Activated T-cell treated with anti-CD3 and anti-CD28 coated beads for 24 hours (primary cell): ENCODE results near the gene TUBA3D.
A peak's percentile ranks its signal among the peaks of the same experiment; 100 is the strongest.
"Not testable (repeated sequence)": the region's sequence is repeated elsewhere in the genome, so short reads cannot be mapped to it uniquely, and the experiment has no call there.

ENCODE experiments used
- DNase-seq: peaks from one replicate; pipeline ENCODE4 v3.0.0-alpha.2; 2020; ENCODE audit warnings: low read depth

The TUBA3D gene

GRCh38 chr2:131483981-131484820 lies 8.3 kb downstream of the TUBA3D start:
- DNase-seq = not testable (repeated sequence)

DNA sequence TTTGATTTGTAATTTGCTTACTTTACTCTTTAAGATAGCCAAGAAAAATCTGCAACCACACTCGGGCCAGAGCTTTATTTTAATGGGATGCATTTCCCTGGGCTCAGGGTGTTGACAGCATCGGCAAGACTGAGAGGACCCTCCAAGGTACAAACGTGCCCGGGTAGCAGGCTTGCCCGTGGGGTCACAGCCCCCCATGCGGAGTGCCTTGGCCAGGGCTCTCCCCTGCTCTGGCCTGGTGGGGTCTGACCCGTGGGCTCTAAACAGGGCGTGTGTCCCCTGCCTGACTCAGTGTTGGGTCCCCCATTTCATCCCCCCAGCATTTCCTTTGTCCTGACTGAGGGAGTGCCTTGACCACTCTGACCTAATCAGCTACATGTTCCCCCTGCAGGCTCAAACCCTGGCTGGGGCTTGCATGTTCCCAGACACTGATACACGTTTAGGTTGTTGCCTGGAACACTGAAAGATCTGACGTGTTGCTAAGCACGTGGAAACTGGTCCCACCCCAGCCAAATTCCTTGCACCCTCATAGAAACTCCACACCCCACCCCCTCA lies 9.1 kb downstream of the TUBA3D start:
- DNase-seq = not testable (repeated sequence)

- DNase-seq = not testable (repeated sequence)
These were observed 10.4 kb downstream of the TUBA3D start for GRCh38 chr2:131486201-131486902.

DNA sequence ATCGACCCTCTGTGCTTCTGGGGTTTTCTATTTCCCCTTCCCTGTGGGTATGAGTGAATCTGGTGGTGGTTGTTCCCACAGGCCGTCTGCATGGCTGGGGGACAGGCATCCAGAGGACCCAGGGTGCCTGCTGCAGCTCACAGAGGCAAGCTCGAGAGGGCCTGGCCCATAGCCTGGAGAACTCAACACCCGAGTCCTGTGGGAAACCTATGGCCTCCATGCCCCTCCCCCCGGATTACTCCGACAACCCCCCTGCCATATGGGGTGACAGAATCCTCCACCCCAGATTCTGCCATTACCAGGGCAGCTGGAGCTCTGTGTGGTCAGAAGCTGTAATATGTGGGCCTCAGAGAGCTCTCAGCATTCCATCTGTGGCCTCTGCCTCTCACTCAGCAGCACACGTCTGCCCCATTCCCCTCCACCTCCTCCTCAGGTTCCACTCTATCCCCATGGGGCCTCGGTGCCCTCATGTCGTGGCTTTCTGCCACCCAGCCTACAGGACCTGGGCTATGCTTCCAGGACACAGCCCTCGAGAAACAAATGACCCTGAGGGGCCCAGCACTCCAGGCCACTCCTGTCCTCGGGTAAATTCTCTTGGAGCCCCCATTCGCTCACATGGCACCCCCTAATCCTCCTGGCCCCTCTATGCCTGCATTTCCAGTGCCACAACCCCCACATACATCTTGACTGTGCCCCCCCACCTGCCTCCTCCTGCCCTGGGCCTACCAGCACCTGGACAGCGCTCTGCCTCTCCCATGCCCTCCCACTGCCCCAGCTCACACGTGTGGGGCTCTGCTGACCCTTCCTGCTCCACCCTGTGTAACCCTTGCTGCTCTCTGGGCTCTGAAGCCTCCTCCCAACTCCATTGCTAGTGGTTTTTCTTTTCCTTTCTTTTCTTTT lies 12.6 kb downstream of the TUBA3D start:
- DNase-seq = no peak

DNA sequence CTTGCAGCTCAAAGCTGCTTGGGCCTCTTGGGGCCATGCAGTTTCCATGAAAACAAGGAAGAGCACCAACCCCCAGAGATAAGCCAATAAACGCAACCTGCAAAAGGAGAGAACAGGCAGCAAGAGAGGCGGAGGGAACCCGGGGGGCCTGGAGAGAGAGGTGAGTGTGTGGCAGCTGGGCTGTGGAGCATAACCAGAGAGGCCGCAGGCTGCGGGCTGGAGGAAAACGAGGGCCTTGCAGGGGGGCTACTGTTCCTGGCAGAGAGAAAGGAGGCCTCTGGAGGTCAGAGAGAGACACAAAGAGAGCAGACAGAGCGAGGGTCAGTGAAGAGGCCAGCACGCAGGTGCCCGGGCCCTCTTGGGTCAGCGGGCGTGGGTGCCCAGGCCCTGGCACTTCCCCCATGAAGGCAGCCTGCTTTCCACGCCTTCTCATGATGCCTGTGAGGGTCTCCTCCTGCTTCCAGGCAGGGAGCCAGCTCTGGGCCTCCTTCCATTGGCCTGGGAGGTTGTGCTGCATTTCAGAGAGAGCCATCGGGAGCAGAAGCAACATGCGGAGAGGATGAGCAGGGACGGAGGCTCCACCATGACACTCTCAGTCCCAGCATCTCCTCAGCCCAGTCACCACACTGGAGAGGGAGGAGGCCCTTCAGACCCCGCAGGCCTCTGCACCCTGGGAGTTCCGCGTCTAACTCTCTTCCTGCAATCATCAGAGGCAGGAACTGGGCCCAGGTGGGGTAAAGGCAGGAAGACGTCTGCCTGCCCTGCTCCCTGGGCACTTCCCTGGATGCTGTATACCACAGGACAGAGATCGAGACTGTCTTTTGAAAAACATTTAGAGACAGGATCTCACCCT lies 14.9 kb downstream of the TUBA3D start:
- DNase-seq = peak; percentile 22

DNA sequence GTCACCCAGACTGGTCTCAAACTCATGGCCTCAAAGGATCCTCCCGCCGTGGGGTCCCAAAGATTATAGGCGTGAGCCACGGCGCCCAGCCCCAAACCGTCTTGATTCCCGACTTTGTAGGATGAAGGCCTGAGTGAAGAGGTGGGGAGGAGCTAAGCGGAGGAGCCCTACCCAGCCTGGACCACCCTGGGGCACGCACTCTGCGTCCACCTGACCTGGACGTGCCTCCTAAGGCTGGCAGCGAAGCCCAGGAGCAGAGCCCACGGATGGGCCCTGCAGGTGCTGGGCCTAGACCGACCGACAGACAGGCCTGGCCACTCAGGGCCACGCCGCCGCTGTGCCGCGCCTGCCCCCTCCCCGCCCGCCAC lies 15.5 kb downstream of the TUBA3D start:
- DNase-seq = not testable (repeated sequence)

DNA sequence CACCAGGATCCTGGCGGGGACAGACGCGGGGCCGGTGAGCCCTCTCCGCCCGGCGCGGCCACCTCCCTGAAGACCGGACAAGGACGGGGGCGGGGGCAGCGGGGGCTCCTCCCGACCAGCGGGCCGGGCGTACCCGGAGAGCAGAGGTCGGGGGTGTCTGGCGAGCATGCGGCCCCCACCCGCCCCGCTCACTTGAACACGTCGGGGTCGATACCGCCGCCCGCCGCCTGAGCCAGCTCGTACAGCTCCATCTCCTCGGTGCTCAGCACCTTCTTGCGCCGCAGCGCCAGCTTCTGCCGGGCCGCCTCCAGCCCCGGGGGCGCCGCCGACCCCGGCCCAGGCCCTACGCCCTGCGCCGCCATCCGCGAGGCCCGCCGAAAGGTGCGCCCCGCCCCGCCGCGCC lies 16.1 kb downstream of the TUBA3D start, which contains the start of gene MZT2A:
TSS of gene MZT2A (minus strand) at position 383 of the 403 bp plus-strand sequence. CDS start at position 362, 21 bp downstream.
- DNase-seq = not testable (repeated sequence)

GRCh38 chr2:131492418-131493198 lies 16.7 kb downstream of the TUBA3D start:
- peak; percentile 93 for DNase-seq

GRCh38 chr2:131493199-131493968 lies 17.5 kb downstream of the TUBA3D start:
- DNase-seq = no peak

DNA sequence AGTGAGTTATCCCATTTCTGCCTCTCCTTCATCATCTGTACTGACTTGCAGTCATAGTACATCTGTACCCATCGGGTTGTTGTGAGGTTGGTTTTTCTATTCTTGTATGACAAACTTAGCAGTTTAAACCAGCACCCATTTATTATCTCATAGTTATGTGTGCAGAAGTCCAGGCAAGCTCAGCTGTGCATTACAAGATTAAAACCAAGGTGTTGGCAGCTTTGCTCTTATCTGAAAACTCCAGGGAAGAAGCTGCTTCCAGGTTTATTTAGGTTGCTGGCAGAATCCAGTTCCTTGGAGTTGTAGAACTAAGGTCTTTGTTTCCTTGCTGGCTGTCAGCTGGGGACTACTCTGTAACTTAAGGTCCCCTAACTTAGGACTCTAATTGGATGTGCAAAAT lies 19.6 kb downstream of the TUBA3D start:
- not testable (repeated sequence) for DNase-seq

GRCh38 chr2:131498321-131498973 lies 22.5 kb downstream of the TUBA3D start:
- DNase-seq = not testable (repeated sequence)

DNA sequence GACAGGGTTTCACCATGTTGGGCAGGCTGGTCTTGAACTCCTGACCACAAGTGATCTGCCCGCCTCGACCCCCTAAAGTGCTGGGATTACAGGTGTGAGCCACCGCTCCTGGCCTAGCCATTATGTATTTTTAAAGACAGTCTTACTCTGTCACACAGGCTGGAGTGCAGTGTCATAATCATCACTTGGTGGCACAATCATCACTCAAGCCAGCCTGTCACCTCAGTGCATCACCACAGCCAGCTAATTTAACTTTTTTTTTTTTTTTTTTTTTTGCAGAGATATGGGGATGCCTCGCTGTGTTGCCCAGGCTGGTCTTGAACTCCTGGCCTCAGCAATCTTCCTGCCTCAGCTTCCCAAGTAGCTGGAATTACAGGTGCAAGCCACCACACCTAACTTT lies 27.7 kb downstream of the TUBA3D start:
- not testable (repeated sequence) for DNase-seq

DNA sequence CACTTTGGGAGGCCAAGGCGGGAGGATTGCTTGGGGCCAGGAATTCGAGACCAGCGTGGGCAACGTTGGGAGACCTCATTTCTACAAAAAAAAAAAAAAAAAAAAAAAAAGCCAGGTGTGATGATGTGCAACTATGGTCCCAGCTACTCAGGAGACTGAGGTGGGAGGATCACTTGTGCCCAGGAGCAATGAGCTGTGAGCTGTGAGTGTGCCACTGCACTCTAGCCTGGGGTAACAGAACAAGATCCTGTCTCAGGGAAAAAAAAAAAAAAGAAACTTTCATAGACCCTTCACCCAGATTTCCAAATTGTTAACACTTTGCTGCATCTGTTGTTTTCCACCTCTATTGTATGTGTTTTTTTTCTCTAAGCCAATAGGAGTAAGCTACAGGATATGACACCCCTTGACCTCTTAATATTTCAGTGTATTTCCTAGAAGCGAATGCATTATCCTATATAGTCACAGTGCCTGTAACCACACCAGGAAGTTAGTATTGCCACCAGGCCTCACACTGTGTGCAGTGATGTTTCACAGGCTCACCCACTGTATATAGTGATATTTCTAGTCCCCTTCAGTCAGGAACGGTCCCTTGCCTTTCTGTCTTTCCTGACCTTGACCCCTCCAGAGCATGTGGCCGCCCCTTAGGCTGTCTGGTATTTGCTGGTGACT lies 28.3 kb downstream of the TUBA3D start:
- not testable (repeated sequence) for DNase-seq

- DNase-seq = no peak
These were observed 33.7 kb downstream of the TUBA3D start for GRCh38 chr2:131509615-131510014.

DNA sequence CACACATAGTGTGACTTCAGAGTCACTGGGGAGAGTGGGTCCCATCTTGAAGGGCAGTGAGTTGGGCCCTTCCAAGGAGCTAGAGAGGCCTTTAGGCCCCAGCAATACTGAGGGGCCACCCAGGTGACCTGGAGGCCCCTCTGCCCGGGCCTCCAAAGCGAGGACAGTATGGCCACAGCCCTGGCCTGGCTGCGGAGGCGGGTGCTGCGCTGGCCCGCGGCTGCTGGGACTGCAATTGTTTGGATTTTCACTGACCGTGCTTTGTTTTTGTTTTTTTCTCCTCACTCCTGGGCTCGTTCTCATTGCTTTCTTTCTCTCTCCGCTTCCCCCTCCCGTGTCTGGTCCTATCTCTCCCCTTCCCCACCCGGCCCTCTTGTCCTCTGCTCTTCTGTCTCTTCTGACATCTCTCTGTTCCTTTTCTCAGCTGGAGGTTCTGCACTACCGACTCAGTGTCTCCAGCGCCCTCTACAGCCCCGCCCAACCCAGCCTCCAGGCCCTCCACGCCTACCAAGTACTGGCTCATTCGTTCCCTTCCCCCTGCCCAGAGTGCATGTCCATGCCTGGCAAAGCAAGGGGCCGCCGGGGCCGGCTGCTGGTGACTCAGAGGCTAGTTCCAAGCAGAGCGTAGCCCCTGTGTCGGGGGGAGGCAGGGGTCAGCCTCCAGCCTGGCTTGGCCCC lies 35.5 kb downstream of the TUBA3D start:
- DNase-seq = not testable (repeated sequence)

DNA sequence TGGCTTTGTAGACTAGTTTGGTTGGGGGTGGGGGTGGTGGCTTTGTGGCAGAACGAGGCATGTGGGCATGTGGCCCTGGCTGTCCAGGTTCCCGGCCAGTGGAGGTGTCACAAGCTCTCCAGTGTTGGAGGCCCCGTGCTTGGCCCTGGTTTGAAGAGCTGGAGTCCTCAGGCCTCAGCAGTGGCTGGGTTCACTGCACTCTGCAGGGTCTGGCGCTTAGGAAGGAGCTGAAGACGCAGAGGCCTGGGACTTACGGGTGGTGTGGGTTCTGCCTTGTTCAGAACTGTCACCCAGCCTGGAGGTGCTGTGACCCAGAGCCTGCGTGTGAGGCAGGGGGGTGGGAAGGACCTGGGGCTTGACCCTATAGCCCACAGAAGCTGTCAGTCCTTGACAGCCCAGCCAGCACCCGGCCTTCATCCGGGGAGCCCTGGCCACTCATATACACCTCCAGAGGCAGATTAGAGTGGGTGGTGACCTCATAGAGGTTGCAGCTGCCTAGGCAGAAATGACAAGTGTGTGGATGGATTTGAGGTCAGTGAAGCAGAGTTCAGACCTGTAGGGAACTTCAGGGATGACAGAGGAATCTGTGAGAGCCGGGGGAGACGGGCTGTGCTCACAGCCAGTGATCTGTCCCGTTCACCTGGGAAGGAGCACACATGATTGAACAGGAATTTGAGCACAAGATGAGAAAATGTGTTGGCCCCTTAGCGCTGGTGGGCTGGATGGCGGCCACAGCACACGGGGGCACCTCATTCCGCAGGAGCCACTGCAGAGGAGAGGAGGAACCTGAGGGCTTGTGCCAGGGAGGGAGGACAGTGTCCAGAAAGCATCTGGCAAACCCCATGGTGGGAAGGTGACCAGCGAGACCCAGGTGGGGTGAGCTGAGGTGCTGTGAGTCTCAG lies 36.3 kb downstream of the TUBA3D start:
- not testable (repeated sequence) for DNase-seq
